ENCODE measurements around the gene GPC4.

Gene GPC4

GRCh38 chrX:133410550-133410949 is 4.7 kb downstream of the GPC4 start:
- no peak for DNase-seq

GRCh38 chrX:133405498-133406185 is 9.6 kb downstream of the GPC4 start:
- DNase-seq = no peak

- DNase-seq = no peak
Measured at GRCh38 chrX:133403984-133404383, 11.3 kb downstream of the GPC4 start.

GRCh38 chrX:133402830-133403625 is 12.3 kb downstream of the GPC4 start:
- no peak for DNase-seq

GRCh38 chrX:133402042-133402453 is 13.2 kb downstream of the GPC4 start:
- no peak for DNase-seq

- no peak for DNase-seq
Measured at GRCh38 chrX:133401536-133401935, 13.8 kb downstream of the GPC4 start.

GRCh38 chrX:133399411-133399810 is 15.9 kb downstream of the GPC4 start:
- DNase-seq = no peak

GRCh38 chrX:133394765-133395164 is 20.5 kb downstream of the GPC4 start:
- no peak for DNase-seq

GRCh38 chrX:133392671-133393070 is 22.6 kb downstream of the GPC4 start:
- DNase-seq = no peak

- peak; percentile 3 for DNase-seq
Measured at GRCh38 chrX:133391111-133391510, 24.2 kb downstream of the GPC4 start.

- no peak for DNase-seq
Measured at GRCh38 chrX:133390676-133391075, 24.6 kb downstream of the GPC4 start.

- DNase-seq = no peak
Measured at GRCh38 chrX:133389975-133390374, 25.3 kb downstream of the GPC4 start.

- DNase-seq = no peak
Measured at GRCh38 chrX:133384454-133384853, 30.8 kb downstream of the GPC4 start.

GRCh38 chrX:133380711-133381619 is 34.3 kb downstream of the GPC4 start:
- DNase-seq = no peak

GRCh38 chrX:133376422-133376821 is 38.9 kb downstream of the GPC4 start:
- no peak for DNase-seq

GRCh38 chrX:133375615-133376340 is 39.5 kb downstream of the GPC4 start:
- DNase-seq = no peak

- no peak for DNase-seq
Measured at GRCh38 chrX:133374874-133375387, 40.4 kb downstream of the GPC4 start.

GRCh38 chrX:133373386-133374079 is 41.8 kb downstream of the GPC4 start:
- DNase-seq = no peak

- DNase-seq = no peak
Measured at GRCh38 chrX:133370696-133371275, 44.5 kb downstream of the GPC4 start.

- no peak for DNase-seq
Measured at GRCh38 chrX:133369065-133369464, 46.2 kb downstream of the GPC4 start.

GRCh38 chrX:133366735-133367134 is 48.6 kb downstream of the GPC4 start:
- DNase-seq = no peak

Measured in NCI-H1694 treated with DMSO at 0.1 percent for 48 hours (cell line).